Rectal smooth muscle tissue (tissue), 1 donor: Measurements from ENCODE around the gene PIGR.

Experiments
- H3K27ac ChIP-seq: one replicate; pipeline ENCODE4 v1.7.0; 2013; ENCODE audit warnings: low read depth, low read length, inconsistent platforms
- H3K27me3 ChIP-seq: one replicate; pipeline ENCODE4 v1.7.0; 2013; ENCODE audit warnings: low read length; ENCODE audit not compliant: control insufficient read depth, insufficient read depth
- H3K36me3 ChIP-seq: one replicate; pipeline ENCODE4 v1.7.0; 2013; ENCODE audit warnings: low read length; ENCODE audit not compliant: control insufficient read depth, insufficient read depth
- H3K4me1 ChIP-seq: one replicate; pipeline ENCODE4 v1.7.0; 2013; ENCODE audit warnings: low read length; ENCODE audit not compliant: control insufficient read depth, insufficient read depth
- H3K4me3 ChIP-seq: one replicate; pipeline ENCODE4 v1.7.0; 2013; ENCODE audit warnings: low read length
- H3K9ac ChIP-seq: one replicate; pipeline ENCODE4 v1.7.0; 2013; ENCODE audit warnings: low read length

PIGR gene

DNA sequence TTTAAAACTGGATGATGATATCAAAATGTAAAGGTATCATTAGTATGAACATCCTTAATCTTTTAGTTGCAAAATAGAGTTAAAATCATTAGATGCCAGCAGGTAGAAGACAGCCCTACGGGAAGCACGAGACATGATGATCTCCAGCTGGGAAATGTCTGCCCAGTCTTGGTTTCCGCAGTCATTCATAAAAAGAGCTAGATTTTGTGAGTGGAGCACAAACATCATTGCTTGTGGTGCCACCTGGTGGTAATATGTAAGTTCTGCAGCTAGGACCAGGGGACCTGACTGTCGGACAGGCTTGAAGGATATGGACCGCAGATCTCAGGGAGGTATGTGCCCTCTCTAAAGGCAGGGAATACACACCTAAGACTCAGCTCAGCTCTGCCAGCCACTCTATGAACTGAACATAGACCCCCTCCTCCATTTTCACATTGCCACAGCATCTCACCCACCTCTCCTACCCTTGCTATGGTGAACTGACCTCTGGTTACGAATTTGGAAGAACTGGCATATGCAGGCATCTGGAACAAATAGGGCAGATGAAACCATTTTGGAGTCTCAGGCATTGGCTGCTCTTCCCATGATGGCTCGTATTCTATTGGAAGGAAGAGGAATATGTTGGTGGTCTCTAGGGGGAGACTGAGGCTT is 33.7 kb downstream of the PIGR start:
- no peak overlapping the region for H3K4me3 ChIP-seq
- peaks cover 4% of the 10 kb centered on the region for H3K4me1 ChIP-seq
- no peak overlapping the region for H3K27ac ChIP-seq
- no peaks in the 10 kb centered on the region for H3K36me3 ChIP-seq
- H3K9ac ChIP-seq = no peak overlapping the region
- peaks cover 10% of the 10 kb centered on the region for H3K27me3 ChIP-seq

DNA sequence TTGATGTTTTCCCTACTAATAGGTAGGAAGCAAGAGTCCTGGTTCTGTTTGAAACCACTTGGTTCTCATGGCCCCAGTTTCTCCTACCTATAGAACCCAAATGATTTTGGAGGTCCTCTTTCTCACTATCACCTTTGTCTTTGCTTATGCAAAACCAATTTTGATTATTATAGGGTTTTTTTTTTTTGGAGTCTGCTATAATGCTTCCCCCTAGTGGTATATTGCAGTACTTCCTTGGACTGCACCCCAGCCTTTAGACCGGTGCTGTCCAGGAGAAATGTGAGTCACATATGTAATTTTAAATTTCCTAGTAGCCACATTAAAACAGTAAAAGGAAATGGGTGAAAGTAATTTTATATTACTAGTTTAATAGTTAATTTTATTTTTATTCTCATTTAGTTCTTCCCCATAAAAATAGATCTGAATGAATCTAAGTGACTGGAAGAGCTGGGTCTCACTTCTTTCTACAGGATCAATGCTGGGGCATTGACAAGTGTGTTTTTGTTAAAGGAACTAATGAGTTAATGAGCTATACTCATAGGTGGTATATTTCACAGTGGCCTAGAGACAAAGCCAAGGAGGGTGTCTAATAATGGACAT is 35.1 kb downstream of the PIGR start:
- peaks cover 10% of the 10 kb centered on the region for H3K27me3 ChIP-seq
- H3K9ac ChIP-seq = no peak overlapping the region
- H3K36me3 ChIP-seq = no peaks in the 10 kb centered on the region
- H3K4me3 ChIP-seq = no peak overlapping the region
- peaks cover 4% of the 10 kb centered on the region for H3K4me1 ChIP-seq
- H3K27ac ChIP-seq = no peak overlapping the region

DNA sequence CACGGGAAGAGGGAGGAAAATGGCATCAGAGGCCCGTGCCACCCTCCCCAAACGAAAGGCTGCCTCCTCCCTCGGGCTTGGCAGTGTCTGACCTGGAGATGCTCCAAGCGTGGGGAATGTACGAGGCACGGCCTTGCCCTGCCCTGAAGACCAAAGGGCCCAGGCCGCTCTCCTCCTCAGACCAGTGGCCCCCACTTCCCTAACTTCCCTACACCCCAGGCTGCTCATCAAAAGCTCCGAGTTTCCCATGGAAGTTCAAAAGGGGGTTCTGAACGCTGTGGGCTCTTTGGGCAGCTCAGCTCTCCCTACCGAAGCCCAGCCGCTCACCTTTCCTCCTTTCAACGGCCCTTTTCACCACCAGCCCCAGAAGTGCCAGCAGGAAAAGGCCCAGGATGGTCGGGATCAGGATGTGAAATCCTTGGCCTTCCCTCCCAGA is 36.4 kb downstream of the PIGR start:
- H3K4me3 ChIP-seq = peak overlapping the region; percentile 63
- no peak overlapping the region for H3K9ac ChIP-seq
- peaks cover 4% of the 10 kb centered on the region for H3K4me1 ChIP-seq
- H3K27ac ChIP-seq = no peak overlapping the region
- no peaks in the 10 kb centered on the region for H3K36me3 ChIP-seq
- H3K27me3 ChIP-seq = peaks cover 10% of the 10 kb centered on the region

DNA sequence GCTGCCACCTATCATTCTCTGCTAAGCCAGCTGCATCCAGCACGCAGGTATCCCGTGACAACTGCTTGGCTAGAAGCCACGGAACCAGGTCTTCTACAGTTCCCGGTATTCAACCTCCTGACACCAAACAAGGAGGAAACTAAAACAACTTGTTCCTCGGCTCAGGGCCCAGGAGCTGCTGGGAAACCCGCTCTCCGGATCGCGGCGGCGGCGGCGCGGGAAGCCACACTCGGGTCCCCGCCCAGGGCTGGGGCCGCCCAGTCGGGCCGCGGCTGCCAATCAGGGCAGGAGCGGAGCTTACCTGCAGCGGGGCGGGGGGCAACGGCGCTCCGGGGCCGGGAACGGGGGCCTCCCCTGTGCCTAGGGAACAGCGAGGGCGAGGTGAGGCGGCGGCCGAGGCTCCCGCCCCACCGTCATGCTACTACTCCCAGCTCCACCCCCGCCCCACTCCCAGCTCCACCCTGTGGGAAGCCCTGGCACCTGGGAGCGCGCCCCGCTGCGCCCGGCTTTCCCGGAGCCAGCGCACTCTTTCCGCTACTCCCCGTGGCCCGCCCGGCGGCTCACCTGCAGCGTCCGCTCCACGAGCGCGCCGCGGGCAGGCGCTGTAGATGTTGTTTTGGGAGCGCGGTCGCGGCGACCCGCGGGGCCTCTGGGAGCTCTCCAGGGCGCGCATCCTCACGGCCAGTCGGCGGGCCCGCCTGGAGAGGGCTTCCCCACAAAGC is 36.9 kb downstream of the PIGR start:
- Histone ChIP-seq H3K9ac (no peak overlapping the region), H3K36me3 (no peaks in the 10 kb centered on the region), H3K4me1 (peaks cover 4% of the 10 kb centered on the region), H3K27me3 (peaks cover 10% of the 10 kb centered on the region), H3K27ac (no peak overlapping the region), H3K4me3 (peak overlapping the region; percentile 63)

DNA sequence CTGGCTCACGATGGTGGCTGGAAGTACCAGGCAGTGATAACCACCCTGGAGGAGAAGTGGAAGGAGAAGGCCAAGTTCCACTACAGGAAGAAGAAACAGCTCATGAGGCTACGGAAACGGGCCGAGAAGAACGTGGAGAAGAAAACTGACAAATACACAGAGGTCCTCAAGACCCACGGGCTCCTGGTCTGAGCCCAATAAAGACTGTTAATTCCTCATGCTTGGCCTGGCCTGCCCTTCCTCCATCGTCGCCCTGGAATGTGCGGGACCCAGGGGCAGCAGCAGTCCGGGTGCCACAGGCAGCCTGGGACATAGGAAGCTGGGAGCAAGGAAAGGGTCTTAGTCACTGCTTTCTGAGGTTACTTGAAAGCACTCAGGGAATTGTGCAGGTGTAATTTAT is 38.2 kb downstream of the PIGR start:
- H3K4me3 ChIP-seq = no peak overlapping the region
- no peak overlapping the region for H3K9ac ChIP-seq
- H3K36me3 ChIP-seq = no peaks in the 10 kb centered on the region
- H3K27ac ChIP-seq = no peak overlapping the region
- peaks cover 10% of the 10 kb centered on the region for H3K27me3 ChIP-seq
- H3K4me1 ChIP-seq = peaks cover 4% of the 10 kb centered on the region

DNA sequence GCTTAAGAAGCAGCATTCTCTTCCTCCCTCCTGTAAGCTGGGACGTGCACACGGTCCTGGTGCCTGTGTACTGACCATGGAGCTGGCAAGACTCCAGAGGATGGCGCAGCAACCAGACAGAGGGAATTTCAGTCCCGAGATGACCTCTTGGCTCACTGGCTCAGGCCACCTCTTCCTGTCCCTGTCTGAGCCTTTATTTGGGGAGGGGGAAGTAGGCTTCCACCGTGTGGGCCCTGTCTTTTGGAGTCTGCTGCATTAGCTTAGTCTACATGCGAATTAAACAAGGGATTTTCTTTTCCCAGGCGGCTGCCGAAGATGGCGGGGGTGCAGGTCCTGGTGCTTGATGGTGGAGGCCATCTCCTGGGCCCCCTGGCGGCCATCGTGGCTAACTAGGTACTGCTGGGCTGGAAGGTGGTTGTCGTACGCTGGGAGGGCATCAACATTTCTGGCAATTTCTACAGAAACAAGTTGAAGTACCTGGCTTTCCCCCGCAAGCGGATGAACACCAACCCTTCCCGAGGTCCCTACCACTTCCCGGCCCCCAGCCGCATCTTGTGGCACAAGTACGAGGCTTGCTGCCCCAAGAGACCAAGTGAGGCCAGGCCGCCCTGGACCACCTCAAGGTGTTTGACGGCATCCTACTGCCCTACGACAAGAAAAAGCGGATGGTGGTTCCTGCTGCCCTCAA is 38.8 kb downstream of the PIGR start:
- peaks cover 4% of the 10 kb centered on the region for H3K4me1 ChIP-seq
- H3K27me3 ChIP-seq = peaks cover 10% of the 10 kb centered on the region
- no peak overlapping the region for H3K27ac ChIP-seq
- no peak overlapping the region for H3K9ac ChIP-seq
- H3K4me3 ChIP-seq = no peak overlapping the region
- no peaks in the 10 kb centered on the region for H3K36me3 ChIP-seq

DNA sequence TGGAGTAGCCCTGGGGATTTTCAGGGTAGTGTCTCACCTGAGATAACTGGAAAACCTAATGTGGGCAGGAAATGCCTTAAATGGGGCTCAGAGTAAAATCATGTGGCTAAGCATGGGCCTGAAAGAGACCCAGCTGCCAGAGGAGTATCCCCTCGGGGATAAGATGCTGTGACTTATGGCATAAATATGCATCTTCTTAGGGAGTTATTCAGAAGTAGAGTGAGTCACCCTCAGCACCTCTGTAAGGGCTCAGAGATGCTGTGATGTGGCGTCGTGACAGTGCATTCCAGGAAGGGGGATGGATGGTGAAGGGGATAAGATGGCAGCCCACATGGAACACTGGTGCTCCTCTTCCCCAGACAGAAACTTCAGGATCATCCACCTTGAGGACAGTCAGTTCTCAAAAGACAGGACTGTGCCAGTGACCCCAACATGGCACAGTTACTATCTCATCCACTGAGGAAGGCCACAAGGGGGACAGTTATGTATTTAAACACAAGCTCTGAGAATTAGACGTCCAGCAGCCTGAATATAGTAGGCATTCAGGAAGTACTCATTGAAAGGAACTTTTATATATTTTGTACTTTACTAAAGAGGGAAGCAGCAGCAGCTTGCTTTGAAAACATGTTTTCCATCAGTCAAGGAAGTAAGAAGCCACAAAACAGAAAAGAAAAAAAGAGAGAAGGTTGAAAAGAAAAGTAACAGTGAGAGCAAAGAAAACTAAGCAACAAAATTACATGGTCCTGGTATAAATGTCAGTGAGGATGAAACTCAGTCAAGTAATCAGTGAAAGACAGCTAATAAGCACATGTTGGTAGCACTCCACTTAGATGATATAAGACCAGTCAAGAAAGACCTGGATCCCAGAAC is 40.7 kb downstream of the PIGR start:
- Histone ChIP-seq H3K4me3 (no peak overlapping the region), H3K27ac (no peak overlapping the region), H3K36me3 (no peaks in the 10 kb centered on the region), H3K9ac (no peak overlapping the region), H3K4me1 (peaks cover 4% of the 10 kb centered on the region), H3K27me3 (peaks cover 10% of the 10 kb centered on the region)

DNA sequence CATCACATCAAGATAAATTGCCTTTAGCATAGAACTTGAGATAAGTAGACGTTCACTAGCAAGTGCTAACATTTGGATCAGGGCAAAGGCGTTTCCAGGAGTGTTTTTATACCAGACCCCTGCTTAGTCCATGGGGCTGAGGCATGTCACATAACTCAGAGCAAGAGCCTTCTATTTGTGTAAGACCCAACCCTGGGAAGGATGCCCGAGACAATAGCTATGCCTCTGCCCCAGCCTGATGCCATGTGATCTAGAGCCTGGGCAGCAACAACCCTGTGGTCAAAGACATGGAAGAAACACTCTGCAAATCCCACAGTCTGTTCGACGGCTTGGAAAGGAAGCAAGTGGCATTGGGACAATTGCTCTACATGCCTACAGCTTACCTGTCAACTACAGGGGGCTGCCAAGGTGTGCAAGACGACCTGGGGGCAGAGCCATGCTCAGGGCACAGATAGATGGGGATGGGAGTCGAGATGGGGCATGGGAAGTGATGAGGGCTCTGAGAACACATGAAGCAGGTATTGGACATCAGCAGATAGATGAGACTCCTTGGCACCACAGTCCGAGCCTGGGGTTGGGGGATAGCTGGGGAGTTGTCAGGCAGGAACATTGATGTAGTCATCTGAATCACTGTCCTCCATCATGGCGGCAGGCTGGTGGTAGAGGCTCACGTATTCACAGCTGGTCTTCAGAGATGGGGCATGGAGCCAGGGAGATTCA is 41.7 kb downstream of the PIGR start:
- Histone ChIP-seq H3K36me3 (no peaks in the 10 kb centered on the region), H3K27ac (no peak overlapping the region), H3K9ac (no peak overlapping the region), H3K4me3 (no peak overlapping the region), H3K27me3 (peaks cover 1% of the 10 kb centered on the region), H3K4me1 (no peaks in the 10 kb centered on the region)

DNA sequence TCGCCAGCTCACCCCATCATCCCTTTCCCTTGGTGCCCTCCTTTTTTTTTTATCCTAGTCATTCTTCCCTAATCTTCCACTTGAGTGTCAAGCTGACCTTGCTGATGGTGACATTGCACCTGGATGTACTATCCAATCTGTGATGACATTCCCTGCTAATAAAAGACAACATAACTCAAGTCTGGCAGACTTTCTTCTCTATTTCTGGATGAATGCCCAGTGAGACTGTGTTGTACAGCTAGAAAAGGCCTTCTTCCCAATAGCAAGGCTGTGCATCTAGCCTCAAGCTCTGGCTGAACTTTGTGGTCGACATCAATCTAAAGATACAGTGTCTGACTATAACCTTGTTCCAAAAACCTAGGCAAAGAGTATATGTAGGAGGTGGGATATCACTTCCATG is 42.6 kb downstream of the PIGR start:
- H3K4me3 ChIP-seq = no peak overlapping the region
- no peaks in the 10 kb centered on the region for H3K27me3 ChIP-seq
- no peak overlapping the region for H3K9ac ChIP-seq
- H3K36me3 ChIP-seq = no peaks in the 10 kb centered on the region
- no peaks in the 10 kb centered on the region for H3K4me1 ChIP-seq
- H3K27ac ChIP-seq = no peak overlapping the region

DNA sequence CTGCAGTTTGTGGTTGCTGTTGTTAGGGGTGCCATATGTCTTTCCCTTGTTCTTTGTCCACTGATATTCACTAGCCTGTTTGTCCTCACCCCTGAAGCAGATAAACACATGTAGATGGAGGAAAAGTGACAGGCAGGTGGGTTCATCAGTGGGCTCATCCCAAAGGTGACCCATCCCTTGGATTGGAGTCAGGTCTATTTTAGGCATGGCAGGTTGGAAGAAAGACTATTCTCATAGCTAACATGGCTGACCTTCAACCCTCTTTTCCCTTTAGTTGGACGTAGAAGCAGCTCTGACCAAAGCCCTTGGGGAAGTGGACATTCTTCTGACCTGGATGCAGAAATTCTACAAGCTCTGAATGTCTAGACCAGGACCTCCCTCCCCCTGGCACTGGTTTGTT is 43.6 kb downstream of the PIGR start:
- Histone ChIP-seq H3K27ac (no peak overlapping the region), H3K27me3 (no peaks in the 10 kb centered on the region), H3K9ac (no peak overlapping the region), H3K4me3 (no peak overlapping the region), H3K4me1 (no peaks in the 10 kb centered on the region), H3K36me3 (no peaks in the 10 kb centered on the region)

DNA sequence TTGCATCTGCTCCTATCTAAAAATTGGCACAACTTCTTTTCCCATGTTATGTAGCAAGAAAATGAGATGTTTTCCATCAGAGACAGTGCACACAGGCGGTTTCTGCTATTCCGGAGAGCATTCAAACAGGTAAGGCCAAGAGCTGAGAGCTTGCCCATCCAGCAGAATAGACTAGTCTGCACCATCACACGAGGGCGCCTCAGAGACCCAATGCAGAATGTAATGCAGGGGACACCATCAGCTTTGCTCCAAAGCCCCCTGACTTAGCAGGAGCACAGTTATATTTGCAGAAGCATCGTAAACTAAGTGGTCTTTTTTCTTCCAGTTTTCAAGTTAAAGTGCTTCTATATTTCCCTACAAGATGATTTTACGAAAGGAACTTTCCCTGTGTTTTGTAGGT is 44.3 kb downstream of the PIGR start:
- no peaks in the 10 kb centered on the region for H3K27me3 ChIP-seq
- no peak overlapping the region for H3K27ac ChIP-seq
- H3K9ac ChIP-seq = no peak overlapping the region
- H3K4me3 ChIP-seq = no peak overlapping the region
- H3K36me3 ChIP-seq = no peaks in the 10 kb centered on the region
- H3K4me1 ChIP-seq = no peaks in the 10 kb centered on the region
